ENCODE data around the gene SYS1.

GRCh38 chr20:45387274-45387673, 24.3 kb downstream of the SYS1 start:
- no peak for TF ChIP-seq CTCF (IDR thresholded peaks at IDR 0.05; ENCODE audit: low read depth, low read length, poor library complexity, severe bottlenecking)
- no peak for TF ChIP-seq EZH2phosphoT487 (IDR thresholded peaks at IDR 0.05; ENCODE audit: borderline replicate concordance, low read length)
